GM21737 (cell line): ENCODE results near the gene LIN7C.
"Not testable (repeated sequence)": the region's sequence is repeated elsewhere in the genome, so short reads cannot be mapped to it uniquely, and the experiment has no call there.

Experiments
- ATAC-seq: cut with Tn5 transposase; IDR thresholded peaks from one replicate; pipeline ENCODE4 v1.9.1; 2021; ENCODE audit warnings: mild to moderate bottlenecking, moderate library complexity; ENCODE audit not compliant: unreplicated experiment

LIN7C gene, protein sequence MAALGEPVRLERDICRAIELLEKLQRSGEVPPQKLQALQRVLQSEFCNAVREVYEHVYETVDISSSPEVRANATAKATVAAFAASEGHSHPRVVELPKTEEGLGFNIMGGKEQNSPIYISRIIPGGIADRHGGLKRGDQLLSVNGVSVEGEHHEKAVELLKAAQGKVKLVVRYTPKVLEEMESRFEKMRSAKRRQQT

DNA sequence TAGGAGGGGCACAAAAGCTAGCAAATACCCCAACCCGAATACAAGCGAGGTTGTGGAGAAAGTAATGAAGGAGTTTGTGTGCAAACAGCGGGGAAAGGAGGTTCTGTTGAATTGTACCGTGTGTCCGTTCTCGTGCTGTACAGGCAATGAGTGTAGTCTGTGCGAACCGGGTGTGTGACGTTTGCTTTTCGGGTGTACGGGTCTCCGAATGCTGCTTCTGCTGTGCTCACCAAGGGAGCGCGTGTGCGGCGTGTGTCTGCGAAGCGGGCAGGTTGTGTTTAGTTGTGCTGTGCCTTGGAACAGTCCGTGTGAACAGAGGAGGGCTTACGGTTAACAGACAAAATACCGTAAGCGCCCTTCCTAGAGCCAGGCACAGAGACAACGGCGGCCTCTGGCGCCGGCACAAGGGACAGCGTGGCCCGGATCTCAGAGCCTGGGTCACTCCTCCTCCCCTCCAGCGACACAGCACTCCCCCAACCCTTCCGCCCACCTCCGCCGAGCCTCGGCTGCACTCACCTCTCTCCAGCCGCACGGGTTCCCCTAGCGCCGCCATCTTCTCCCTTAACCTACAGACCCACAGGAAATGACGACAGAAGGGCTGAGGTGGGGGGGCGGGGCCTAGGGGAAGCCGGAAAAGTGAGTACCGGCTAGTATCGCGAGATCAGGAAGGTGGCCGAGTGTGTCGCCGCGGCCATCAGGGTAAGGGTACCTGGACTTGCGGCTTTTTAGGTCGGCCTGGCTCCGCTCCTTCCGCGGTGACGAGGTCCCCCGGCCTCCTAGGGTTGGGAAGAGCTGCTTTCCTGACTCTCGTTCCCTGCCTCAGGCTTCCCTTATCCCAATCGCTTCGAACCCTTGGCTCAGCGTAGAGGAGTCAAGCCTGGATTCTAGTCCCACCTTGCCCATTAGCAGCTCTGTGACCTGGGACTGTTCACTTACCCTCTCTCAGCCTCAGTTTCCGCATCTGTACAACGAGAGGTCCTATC is at the start of gene LIN7C:
Gene LIN7C, minus strand, starts transcription at position 570 of the 983 bp plus-strand sequence. Its CDS starts 17 bp downstream, at position 553.
- ATAC-seq: peak; percentile 97

DNA sequence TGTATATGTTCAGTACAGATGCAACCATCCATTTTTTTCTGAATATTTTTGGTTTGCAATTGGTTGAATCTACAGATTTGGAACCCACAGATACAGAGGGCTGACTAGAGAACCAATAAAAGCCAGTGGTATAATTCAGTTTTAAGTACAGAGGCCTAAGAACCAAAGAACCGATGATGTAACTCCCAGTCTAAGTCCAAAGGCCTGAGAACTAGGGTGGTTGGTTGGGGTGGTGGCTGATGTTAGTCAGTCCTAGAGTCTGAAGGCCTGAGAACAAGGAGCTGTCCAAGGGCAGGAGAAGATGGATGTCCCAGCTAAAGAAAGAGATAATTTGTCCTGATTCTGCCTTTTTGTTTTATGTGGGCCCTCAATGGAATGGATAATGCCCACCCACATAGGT is 48.7 kb upstream of the LIN7C start:
- ATAC-seq: no peak

DNA sequence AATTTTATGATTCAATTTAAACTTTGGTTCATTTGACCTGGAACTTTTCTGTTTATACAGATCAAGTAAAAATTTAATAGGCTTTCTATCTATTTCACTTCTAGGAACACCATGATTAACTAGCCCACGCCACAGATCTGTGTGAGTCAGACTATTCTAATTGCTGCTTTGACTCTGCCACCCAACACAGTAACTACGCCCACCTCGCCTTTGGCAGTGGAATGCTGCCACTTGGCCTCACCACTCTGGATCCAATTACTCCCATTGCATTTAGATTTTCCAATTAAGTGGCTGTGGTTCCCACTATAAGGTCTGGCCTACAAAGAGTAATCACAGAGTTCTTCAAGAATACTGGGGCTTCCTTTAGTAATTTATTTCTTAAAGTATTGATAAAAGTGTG is 46.6 kb upstream of the LIN7C start:
- no peak for ATAC-seq

DNA sequence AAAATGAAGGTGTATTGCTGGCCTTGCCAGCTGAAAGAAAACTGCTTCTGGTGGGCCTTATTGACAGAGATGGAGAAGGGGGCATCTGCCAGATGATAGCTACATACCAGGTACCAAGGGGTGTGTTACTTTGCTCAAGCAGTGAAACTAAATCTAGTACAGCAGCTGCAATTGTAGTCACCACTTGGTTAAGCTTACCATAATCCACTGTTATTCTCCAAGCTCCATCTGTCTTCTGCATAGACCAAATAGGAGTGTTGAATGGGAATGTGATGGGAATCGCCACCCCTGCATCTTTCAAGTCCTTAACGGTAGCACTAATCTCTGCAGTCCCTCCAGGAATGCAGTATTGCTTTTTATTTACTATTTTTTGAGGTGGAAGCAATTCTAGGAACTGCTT is 45.8 kb upstream of the LIN7C start:
- no peak for ATAC-seq

DNA sequence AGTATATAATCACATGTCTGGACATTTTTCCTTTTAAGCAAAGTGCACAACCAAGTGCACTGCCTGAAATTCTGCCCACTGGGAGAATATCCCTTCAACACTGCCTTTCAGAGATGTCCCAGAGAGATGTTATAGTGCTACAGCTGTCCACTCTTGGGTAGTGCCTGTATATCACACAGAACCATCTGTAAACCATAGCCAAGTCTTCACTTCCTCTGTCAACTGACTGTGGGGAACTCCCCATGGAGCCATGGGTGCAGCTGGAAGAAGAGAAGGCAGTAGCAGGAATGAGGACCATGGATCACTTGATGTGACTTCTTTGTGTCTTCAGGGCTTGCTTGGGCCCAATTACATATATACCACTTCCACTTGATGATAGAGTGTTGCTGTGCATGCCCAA is 44.6 kb upstream of the LIN7C start:
- ATAC-seq: no peak

DNA sequence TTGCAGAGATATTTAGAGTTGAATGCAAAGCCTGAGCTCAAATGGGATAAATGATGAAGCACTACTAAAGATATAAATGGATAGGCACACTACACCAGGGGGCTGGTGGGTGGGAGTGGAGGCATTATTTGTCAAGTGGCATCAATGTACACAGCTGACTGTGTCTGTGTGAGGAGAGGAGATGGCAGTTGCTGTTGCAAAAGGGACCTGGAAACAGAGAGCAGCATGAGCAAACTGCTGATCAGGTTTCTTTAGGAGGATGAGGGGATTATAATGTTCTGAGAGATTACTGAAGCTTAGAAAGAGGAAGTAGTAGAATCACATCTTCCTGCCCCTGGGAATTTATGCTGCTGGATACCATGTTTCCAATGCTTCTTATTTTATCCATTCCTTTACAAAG is 39.4 kb upstream of the LIN7C start:
- no peak for ATAC-seq

DNA sequence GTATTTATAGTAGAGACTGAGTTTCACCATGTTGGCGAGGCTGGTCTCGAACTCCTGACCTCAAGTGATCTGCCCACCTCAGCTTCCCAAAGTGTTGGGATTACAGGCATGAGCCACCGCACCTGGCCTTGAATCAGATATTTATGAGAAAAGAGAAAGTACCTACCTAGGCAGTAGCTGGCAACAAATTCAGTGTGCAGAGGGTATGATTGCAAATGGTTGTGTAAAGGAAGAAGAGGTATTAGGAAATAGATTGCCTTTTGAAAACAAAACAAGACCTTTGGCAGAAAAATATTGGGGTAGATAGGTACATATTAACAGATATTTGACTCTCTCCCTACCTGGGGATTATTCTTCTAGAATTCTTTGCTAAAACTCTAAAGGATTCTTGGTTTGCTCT is 38.5 kb upstream of the LIN7C start:
- ATAC-seq: no peak

DNA sequence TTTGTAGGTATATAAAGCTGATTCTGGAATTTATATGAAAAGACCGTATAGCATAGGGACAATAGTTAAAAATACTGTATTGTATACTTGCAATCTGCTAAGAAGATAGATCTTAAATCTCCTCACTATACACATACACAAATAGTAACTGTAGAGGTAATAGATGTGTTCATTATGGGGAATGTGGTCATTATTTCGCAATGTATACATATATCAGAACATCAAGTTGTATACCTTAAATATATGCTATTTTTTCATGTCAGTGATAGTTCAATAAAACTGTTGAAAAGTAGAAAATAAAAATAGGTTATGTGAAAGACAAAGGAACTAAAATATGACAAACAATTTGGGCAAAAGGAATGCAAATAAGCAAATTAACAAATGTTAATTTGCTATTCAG is 35.2 kb upstream of the LIN7C start:
- ATAC-seq: no peak

DNA sequence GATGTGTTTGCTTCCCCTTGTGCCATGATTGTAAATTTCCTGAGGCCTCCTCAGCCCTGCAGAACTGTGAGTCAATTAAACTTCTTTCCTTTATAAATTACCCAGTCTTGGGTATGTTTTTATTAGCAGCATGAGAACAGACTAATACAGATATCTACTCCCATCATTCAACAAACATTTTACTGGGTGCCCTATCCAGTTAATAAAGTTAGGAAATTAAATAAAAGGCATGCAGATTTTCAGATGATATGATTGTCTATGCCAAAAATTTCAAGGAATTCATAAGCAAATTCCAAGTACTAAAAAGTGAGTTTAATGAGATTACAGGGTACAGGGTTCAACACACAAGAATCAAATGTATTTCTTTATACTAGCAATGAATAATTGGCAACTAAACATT is 33.5 kb upstream of the LIN7C start:
- ATAC-seq: no peak

DNA sequence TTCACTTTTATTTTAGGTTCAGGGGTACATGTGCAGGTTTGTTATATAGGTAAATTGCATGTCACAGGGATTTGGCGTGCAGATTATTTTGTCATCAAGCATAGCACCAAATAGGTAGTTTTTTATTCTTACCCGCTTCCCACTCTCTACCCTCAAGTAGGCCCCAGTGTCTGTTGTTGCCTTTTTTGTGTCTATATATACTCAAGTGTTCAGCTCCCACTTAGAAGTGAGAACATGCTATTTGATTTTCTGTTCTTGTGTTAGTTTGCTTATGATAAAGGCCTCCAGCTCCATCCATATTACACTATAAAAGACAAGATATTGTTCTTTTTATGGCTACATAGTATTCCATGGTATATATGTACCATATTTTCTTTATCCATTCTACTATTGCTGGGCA is 28.5 kb upstream of the LIN7C start:
- ATAC-seq: no peak

DNA sequence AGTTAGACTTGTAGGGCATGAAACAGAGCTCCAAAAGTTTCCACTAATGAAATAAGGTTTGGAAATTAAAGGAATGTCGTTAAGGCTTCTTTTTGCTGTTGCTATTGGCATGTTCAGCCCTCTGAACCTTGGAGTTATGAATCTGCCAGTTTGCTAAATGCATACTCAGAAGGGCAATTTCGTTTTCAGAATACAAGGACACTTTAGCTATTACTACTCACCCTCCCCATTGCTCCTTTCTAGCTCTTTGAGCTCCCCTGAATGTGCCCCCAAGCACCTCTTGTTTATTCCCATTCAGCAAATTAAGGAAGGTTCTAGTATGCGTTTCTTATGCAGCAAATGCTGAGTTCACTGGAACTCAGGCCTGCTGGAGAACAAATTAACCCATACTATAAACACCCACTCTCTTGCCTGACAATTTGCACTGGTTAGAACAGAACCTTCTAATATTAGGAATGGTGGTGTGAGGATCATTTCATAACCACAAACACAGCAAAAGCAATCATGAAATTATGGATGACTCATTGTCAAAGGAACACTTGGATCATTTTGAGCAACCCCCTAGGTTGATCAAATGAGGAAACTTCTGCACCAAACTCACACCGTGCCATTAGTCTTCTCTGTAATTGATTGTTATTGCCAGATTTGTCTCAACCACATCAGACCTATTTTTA is 26.2 kb upstream of the LIN7C start:
- no peak for ATAC-seq

DNA sequence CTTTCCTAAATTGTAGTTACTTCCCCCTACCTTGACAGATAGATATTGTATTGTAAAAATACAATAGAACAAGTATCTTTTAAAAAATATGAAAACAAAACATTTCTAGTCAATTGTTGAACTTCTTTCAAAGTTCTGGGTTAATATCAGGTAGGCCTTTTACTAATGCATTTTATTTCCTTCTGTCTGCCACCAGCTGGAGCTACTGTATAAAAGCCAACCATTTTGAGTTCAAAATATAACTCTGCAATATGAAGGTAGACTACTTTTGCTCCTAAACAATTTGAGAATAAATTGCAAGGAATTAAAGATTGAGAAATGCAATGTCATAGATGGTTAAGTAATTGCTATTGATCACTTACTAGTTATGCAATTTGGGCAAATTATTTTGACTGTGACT is 22.1 kb upstream of the LIN7C start:
- ATAC-seq: no peak

DNA sequence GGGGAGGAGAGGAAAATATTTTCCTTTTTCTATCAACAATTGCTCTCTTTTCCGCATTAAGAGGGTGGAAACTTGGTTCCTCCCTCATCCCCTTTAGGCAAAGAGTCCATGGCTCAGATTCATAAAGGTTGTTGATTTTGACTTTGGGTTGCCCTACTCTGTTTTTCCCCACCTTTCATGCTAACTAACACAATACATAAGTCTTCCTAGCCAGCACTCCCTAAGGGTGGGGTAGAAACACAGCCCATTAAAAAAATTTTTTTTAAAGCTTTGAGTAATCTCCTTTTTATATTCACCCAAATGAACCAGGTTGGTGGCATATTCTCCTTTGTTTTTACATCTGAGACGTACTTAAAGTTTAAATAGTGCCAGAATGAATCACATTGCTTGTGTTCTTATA is 20.0 kb upstream of the LIN7C start:
- ATAC-seq: no peak

DNA sequence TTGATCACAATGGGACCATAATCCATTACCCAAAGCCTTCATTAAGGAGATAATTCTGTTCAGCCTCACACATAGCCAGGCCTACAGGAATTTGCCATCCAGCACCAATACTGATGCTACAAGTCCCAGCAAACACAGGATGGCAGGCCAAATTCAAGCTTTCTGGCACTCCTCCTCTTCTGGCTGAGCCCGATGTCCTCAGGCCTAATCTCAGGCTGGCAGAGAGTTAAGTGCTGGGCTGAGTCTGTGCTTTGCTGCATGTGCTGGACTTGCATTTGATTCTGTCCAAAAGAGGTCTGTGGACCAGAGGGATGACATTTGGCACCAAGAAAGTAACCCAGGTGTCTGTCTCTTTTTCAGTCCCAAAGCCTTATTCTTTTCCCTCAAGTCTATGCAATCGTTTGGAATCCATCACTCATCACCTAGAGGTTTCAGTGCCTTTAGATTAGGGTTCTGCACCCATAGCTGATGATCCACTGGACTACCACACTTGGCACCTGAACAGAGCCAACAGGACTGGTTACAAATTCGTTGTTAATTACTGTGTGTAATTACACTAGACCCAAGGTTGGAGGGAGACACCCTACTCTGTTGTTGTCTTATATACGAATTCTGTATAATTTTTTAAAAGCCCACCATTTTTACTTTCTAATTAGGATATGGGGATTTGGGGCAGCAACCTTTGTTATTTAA is 19.4 kb upstream of the LIN7C start:
- no peak for ATAC-seq

DNA sequence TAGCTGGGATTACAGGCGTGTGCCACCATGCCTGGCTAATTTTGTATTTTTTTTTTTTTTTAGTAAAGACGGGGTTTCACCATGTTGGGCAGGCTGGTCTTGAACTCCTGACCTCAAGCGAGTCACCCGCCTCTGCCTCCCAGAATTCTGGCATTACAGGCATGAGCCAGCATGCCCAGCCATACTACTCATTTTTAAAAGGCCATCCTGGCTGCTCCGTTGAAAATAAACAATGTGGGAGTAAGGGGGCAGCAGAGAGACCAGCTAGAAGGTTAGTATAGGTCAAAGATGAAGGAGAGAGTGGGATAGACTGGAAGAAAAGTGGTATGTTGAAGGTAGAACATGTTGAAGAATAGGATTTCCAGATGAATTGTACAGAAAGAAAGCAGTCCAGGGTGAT is 17.6 kb upstream of the LIN7C start:
- no peak for ATAC-seq

DNA sequence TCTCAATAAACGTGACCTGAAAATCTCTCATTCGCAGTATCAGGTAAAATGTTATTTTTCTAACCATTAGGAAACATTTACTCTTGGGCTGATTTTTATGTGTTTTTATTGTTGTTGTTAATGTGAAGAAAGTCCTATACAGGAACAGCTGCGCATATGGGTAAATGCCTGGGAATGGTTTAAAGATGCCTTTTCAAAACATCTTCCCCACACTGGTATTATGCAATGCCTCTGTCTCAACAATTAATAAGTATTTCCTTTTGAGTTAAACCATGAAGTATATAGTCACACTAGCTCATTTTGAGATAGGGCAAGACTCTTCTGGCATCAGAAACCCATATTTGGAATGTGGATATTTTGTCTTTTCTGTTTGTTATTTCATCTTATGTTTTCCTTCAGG is 13.7 kb upstream of the LIN7C start:
- no peak for ATAC-seq

DNA sequence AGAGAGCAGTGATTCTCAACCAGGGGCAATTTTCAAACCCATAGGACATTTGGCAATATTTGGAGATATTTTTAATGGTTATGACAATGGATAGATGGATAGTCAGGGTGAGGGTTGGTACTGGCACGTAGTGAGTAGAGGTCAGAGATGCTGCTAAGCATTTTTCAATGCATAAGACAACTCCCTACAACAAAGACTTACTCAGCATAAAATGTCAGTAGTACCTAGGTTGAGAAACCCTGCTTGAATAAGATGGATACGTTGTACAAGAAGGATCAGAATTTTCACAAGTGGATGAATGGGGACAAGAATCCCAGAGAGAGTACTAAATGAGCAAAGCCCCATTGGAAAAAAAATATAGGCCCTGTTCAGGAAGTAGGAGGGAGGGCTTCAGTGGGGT is 11.9 kb upstream of the LIN7C start:
- no peak for ATAC-seq

DNA sequence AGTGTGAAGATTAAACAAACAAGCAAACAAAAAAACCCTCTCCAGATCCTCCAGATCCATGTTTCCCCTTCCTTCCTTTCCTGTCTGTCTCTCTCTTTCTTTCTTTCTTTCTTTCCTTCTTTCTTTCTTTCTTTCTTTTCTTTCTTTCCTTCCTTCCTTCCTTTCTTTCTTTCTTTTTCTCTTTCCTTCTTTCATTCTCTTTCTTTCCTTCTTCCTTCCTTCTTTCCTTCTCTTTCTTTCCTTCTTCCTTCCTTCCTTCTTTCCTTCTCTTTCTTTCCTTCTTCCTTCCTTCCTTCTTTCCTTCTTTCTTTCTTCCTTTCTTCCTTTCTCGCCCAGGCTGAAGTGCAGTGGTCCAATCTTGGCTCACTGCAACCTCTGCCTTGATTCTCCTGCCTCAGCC is 10.9 kb upstream of the LIN7C start:
- ATAC-seq: not testable (repeated sequence)

DNA sequence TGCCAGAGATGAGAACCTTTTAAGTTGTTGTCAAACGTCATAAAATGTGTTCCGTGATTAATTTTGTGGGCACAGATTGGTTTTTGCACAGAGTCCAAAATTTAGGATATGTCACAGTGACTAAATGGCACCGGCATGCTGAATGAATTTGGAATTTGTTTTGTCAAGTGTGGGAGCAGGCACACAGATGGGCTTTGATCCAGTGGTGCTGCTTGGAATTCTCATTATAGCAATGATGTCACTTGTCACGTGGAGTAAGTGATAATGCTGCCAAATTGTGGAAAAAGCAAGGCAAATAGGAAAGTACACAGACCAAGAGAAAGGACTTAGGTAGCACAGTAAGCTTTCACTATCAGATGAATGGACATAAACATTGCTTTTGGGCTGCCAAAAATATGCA is 8.0 kb upstream of the LIN7C start:
- ATAC-seq: no peak

DNA sequence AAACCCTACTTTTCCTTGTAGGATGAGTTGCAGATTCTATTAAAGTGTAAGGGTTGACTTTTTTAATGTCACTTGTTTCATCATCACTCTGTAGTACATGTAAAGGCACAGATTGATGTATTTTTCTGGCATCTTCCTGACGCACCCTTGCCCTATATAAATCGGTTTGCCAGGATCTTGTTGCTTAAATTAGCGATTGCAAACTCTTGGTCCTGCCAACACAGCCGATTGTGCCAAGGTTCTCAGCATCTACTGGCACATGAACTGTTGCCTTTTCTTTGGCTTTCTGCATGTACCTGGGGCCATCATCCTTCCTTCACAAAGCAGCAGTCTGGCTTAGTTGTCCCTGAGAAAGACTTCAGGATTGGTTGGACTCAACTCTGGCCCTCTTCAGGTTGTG is 7.5 kb upstream of the LIN7C start:
- no peak for ATAC-seq

DNA sequence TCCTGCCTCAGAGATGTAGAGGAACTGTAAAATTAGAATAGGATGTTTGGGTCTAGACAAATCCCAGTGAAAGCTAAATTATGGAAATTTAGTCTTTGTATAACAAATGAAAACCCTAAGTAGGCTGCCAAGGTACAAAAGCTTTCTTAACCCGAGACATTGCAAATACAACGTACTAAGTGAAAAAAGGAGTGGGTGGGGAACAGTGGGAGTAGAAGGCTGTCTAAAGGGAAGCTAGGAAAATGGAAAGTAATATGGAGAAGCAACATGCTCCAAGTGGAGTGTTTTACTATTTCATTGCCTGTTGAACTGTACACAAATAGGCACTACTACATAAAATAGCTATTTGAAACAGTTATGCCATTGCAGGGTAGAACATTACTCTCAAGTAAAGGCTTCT is 6.8 kb upstream of the LIN7C start:
- no peak for ATAC-seq
